Right lobe of liver (tissue), 4 donors: ENCODE data around the gene NAV2.

Source experiments
- CTCF ChIP-seq, 4 donors: fragments of 200-600 bp in 3 of 4; fragments of 450-650 bp in 1 of 4; IDR thresholded peaks; one replicate each; pipeline versions ENCODE4 v1.5.1 to v1.8.0; 2016 to 2022; ENCODE audit warnings: antibody characterized with exemption in 4 of 4, mild to moderate bottlenecking in 2 of 4
- POLR2A ChIP-seq: fragments of 450-650 bp; IDR thresholded peaks from one replicate; pipeline ENCODE4 v1.6.1; 2017; ENCODE audit warnings: antibody characterized with exemption, mild to moderate bottlenecking
- donor health status: DM: no; HTN: no; CAD: no.
- donor health status: DM: no; HTN: no; CAD: no.
- donor health status: DM: no; HTN: yes; CAD: no.

- no peak for TF ChIP-seq CTCF (IDR thresholded peaks at IDR 0.05)
- TF ChIP-seq POLR2A: no peak
Measured at GRCh38 chr11:19769820-19770219, 57.2 kb downstream of the NAV2 start.
